Islet precursor cell (in vitro differentiated cells): ENCODE data around the gene EPB41L2.
"Not testable (repeated sequence)": the region's sequence is repeated elsewhere in the genome, so short reads cannot be mapped to it uniquely, and the experiment has no call there.

Experiments
- DNase-seq: peaks from one replicate; pipeline ENCODE4 v3.0.0-alpha.2; 2018

EPB41L2 gene

DNA sequence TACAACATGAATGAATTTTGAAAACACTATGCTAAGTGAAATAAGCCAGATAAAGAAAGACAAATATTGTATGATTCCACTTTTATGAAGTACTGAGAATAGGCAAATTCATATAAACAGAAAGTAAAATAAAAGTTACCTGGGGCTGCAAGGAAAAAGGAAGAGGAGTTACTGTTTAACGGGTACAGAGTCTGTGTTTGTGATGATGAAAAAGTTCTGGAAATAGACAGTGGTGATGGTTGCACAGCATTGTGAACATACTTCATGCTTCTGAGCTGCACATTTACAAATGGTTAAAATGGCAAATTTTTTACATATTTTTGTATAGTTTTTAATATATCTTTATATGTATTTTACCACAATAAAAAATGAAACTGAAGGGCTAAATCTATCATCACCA, 29.4 kb downstream of the EPB41L2 start:
- no peak for DNase-seq

DNA sequence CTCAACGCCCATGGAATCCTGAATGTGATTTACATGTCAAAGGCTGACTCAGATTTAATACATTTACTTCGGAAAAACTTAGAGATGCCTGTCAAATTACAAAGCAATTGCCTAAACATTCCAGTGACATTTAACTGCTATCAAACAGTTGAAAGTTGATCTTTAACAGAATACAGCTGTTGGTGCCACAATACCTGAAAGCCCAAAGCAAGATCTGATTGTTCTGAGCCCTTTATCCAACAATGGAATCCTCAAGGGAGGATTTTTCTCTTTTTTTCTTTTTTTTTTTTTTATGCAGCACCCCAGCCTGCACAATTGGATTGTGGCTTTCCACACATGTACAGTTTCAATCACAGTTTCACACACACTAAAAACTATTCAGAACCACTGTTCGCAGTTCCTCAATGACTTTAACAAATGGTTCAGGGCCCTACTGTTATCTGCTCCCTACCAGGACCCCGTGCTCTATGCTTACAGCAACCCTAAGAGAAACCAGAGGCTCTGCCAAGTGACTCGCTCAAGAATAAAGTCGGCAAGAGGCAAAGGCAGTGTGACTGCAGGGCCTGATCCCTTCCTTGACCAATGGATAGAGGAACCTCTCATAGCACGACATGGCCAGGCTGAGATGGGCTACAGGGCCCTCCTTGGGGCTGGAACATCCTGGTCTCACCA, 33.3 kb downstream of the EPB41L2 start:
- DNase-seq: peak; percentile 54

DNA sequence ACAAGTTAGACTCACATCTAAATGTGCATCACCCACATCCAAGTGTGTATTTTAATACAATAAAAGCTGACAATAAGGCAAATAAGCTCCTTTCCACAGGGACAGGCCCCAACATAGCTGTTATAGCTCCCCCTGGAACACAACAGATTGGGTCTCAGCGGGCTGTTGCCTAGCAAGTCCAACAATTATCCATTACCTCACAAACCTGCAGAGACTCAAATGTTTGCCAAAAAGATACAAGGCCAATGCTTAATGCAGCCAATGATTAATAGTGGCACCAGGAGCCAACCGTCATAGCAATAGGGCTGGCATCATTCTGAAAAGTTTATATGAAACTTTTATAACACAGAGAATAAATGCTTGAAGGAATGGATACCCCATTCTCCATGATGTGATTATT, 35.7 kb downstream of the EPB41L2 start:
- no peak for DNase-seq

DNA sequence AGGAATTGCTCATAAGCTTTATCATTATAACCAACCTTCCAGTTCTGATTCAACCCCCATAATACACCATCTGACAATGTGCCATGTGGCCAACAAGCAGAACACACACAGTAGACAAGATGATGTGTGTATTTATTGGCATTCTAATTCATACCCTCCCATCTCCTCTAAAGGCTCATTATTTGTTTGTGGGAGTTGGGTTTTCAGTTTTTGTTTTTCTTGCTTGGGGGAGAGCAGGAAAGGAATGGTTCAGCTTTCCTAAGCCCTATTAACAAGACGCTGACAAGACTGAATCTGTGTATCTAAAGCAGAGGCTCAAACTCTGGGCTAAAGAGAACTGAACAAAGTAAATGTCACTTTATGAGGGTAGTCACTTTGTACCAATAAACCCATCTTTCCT, 36.8 kb downstream of the EPB41L2 start:
- no peak for DNase-seq

DNA sequence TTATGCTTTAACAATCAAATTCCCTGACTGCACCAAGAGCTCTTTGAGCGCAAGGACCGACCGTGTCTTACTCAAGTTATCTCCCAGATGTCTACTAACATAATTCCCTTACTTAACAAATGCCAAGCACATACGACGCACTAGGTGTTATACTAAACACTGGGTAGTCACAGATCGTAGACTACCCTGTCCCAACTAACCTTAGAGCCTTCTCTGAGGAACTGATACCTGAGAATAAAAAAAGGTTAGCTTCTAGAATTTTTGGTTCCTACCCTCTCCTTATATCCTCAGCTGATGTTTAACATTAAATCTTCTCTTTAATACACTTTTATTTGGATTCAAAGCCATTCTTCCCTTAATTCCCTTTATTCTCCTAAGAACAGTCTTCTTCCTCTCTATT, 38.5 kb downstream of the EPB41L2 start:
- no peak for DNase-seq

DNA sequence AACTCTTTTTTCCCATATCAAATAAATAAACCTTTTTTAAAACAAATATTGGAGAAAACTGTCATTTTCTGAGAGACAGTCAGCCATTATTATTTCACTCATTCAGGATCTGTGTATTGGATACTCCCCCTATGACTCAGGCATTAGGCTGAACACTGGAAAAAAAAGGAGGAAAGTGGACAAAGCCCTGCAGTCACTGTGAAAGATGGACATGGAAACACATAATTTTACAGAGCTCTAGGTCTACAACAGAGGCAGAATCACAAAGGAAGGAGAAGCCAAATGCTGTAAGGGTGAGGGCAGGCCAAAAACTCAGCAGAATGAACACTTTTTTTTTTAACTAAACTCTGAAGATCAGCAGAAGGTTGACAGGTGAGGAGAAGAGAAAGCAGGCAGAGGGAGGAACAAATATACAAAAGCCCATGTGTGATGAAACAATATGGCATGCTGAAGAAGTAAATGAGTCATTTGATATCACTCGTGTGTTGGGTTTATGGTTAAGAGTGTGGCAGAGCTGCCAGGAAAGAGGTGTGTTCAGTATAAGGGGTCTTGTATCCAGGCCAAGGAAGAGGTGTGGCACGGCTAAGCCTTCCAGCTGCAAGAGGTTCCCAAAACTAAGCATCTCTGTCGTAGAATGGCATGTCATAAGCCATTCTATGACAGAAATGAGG, 39.1 kb downstream of the EPB41L2 start:
- no peak for DNase-seq

DNA sequence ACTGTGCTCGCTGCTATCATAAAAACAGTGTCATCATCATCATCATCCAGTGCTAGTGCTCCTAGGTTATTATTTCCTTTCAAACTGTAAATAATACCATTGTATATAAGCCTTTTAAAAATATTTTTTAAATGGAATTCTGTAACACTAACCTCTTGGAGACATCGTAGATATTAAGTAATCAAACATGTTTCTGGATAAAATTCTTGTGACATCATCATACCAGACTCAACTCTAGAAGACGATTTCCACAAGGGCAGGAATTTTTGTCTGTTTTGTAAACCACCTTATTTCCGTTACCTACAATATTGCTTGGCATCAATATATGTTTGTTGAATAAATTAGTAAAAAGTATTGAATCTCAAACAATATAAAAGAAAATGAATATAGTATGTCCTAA, 40.4 kb downstream of the EPB41L2 start:
- DNase-seq: no peak

DNA sequence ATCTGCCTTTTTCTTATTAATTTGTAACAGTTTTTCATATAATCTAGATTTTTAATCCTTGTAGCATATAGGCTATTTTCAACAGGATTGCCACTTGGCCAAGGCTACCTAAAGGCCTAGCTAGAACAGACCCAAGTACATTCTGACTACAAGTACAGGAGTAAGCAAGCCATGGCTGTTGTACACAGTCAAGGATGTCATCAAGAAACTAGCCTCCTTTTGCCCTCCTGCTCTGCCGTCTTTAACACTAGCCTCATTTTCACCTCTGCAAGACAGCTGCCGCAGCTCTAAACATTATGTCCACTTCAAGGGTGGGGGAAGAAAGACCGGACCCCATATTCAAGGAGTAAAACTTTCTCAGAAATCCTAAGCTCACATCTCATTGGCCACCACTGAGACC, 45.1 kb downstream of the EPB41L2 start:
- no peak for DNase-seq

DNA sequence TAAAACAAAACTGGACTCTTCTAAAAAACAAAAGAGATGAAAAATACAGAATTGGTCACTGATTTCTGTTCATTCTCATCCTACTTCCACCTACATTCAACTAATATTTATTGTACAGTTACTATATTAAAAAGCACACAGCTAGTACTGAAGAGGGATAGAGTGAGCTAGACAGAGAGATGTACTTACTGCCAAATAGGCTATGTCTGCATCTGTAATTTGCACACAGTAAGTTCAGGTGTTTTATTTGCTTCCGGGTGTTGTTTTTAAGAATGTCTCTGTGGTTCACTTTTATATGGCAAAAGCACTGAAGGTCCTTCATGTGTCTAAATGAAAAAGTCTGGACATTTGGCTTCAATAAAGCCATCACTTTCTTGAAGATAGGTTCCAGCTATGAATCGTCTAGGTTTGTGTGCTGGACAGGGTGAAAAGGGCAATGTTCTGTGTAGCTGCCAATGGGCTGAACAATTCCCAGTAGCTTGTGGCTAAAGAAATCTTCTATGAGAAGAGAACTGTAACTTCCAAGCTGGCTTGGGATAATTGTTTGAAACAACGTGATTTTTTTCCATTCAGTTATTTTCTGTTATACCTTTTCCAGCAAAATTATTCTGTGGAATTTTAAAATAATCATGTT, 47.3 kb downstream of the EPB41L2 start:
- DNase-seq: no peak

DNA sequence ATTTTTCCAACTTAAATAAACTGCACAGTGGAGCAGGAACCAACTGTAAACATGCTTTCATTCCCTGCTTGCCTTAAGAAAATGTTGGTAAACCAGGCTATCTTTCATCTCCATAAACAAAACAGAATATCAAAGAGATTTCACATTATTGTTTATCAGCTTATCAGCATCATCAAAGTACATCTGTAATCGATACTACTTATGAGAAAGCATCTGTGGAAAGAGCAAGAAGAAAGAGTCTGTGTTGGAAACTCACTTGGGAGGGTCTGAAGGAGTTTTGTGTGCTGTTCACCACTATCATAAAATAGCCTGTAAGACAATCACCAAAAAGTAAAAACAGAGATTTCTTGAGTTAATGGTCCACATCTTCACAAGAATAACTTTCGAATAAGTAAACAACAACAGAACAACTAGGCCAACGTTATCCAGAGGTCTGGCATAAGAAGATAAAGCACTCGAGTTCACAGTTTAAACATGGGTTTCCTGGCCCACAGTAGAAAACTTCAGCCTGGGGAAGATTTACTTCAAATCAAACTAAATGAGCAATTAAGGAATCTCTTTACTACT, 47.9 kb downstream of the EPB41L2 start:
- DNase-seq: no peak

DNA sequence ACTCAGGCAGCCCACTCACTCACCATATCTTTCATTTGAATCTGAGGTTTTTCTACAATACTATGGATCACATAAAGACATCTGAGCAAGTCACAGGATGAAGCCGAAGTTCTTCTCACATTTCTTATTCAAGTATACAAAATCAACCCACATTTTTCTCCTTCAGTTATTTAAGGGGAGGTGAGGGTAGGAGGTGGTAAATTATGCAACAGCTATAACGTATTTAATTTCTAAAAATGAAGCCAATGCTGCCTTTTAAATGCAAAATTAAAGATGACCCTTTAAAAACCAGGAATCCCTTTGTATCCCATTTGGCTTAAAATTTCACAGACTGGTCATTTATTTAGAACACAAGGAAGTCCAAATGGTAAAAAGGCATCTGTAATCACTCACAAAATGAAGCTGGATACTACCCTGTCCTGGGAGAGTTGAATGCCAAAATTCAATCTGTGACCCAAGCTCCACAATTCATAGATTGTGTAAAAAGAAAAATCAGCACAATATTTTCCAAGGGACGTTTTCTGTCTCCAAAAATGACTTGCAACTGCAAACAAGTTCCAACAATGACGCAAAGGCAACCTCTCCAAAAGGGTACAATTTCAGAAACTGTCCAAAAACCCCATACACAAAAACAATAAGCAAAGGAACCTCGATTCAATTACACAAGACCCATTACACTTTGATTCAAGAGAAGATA, 48.8 kb downstream of the EPB41L2 start:
- DNase-seq: no peak

DNA sequence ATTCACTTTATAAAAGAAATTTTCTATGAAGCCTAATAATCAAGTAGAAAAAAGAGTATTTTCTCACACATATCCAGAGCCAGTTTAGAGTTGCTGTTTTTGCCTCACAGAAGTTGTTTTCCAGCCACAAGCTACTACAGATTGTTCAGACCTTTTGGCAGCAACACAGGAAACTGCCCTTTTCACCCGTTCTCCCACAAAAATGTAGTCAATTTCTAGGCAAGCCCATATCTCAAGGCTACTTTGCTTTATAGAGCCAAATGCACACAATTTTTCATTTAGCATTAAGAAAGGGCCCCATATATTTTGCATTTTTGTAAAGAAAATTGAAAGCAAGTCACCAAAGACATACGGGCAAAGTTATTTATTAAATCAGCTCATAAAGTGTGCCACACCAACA, 49.5 kb downstream of the EPB41L2 start:
- DNase-seq: no peak

DNA sequence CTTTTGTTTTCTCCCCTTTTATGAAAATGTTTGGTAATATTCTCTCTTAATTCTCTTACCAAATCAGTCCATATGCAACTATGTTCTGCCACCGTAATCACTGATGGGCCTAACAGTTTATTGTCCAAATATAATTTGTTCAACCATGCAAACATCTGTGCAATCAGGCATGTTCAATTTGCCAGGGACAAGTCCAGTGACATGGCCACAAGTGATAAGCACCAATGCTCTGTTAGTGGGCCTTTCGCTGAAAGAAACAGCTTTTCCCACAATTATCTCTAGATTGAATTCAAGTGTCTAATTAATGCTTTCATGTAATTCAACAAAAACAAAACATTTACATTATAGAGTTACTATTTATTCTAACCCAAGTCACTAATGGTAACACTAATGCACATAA, 53.3 kb downstream of the EPB41L2 start:
- no peak for DNase-seq

DNA sequence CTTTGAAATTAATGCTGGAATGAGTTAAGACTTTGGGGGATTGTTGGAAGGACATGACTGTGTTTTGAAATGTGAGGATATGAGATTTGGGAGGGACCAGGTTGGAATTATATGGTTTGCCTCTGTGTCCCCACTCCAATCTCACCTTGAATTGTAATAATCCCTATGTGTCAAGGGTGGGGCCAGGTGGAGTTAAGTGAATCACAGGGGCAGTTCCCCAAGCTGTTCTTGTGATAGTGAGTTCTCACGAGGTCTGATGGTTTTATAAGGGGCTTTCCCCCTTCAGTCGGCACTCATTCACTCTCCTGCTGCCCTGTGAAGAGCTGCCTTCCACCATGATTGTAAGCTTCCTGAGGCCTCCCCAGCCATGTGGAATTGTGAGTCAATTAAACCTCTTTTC, 54.1 kb downstream of the EPB41L2 start:
- DNase-seq: not testable (repeated sequence)

DNA sequence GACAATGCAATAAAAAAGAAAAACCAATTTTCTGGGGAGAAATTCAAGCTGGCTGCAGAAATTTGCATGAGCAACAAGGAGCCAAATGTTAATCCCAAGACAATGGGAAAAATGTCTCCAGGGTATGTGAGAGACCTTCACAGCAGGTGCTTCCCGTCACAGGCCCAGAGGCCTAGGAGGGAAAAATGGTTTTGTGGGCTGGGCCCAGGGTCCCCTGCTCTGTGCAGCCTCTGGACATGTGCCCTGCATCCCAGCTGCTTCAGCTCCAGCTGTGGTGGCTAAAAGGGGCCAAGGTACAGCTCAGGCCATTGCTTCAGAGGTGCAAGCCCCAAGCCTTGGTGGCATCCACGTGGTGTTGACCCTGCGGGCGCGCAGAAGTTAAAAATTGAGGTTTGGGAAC, 55.1 kb downstream of the EPB41L2 start:
- DNase-seq: not testable (repeated sequence)

DNA sequence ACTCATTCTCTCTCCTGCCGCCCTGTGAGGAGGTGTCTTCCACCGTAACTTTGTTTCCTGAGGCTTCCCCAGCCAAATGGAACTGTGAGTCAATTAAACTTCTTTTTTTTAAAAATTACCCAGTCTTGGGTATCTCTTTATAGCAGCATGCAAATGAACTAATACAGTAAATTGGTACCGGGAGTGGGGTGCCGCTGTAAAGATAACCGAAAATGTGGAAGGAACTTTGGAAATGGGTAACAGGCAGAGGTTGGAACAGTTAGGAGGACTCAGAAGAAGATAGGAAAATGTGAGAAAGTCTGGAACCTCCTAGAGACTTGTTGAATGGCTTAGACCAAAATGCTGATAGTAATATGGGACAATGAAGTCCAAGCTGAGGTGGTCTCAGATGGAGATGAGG, 55.8 kb downstream of the EPB41L2 start:
- DNase-seq: no peak

DNA sequence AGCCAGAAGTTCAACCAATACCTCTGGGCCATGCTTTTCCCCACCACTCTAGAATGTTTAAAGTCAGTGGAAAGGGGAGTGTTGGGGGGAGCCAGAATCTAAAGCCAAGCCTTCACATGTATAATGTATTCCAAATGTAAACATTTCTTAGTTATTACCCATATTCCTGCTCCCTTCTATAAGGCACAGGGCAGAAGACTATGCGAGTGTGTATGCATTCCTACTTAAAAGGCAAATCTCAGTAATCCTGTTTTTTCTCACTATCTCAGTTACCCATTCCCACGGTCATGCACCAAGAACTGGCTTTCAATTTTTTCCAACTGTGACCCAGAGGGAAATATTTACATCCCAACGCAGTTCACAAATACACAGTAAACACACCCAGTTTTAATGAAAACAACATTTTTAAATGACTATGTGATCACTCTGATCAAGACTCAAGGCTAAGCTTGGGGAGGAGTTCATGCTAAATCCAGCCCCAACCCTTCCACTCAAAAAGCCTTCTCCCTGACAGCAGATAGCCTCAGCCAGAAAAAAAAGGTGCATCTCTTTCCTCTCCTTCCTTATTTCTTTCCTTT, 57.5 kb downstream of the EPB41L2 start:
- DNase-seq: no peak

DNA sequence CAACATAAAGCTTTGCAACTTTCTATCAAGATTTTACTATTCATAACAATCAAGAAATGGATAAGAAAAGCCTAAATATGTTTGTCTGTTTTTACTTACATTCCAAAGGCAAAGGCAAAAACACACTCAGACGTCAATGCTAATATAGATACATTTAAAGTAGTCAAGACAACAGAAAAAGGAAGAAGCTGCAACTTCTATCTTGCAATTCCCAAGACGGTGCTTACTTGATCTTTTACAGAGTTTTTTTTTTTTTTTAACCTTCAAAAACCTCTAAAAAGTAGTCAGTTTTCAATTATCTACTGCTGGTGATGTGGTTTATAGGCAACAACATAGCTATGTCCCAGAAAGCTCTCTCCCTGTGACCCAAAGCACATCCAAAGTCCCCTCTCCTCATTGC, 58.1 kb downstream of the EPB41L2 start:
- DNase-seq: no peak

DNA sequence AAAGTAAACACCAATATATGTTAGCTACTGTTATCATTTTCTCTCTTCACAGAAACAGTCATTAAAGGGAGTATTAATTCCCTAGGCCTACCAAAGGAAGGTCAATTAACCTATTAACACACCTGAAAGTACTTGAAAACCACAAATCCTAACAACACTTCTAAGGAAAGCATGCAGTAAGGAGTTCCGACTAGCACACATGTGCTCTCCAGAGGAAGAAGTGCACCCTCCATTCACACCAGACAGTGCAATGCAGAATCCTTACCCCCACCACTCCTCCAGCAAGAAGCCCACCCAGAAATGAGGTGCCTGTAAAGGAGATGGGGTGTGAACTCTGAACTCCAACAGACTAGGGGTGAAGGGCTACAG, 58.7 kb downstream of the EPB41L2 start:
- no peak for DNase-seq

DNA sequence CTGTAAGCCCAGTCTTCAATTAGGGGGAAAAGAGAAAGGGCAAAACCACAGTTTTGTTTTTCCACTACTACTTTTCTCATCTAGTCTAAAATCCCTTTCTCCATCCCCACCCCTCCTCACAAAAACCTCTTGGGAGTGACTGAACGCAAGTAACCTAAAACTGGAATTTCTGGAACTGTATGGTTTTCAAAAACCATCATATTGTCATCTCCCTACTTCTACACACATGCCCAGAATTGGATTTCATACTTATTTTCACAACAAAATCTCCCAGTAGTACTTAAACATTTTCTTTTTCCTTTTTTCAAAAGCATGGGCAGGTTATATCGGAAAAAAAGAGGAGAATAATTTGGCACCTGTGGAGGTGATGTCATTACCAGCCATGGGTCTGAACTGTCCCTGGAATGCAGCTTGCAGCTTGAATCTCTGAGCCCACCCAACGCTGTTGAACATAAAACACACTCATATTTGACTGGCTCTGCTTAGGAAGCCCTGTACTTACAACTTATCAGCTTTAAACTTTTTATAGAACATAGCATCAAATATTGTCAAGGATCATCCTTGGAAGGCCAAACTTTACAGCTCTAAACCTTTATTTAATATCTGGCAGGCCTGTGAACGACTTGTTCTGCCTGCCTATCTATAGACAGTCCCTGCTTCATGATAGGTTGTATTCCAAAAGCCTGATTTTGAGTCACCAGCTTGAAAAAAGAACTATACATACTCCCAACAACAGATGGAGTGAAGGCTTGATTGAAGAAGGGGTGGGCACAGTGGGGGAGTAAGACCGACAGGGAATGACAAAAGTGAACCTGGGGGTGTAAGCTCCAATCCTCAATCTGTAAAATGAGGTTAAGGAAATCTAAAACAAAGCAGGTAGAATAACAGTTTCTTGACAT, 59.3 kb downstream of the EPB41L2 start:
- no peak for DNase-seq

DNA sequence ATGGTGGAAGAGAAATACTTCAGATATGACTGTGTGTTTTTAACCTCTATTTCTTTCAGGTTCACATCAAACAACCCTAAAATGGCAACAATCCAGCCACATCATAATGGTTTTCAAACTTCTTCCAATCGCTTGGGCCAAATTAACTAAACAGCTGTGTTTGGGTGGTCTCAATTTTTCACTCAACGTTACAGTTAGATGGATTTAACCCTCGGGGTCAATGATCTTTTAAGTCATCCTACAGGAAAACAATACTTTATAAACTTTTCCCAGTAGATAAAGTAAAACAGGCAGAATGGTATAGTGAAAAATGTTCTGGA, 60.4 kb downstream of the EPB41L2 start:
- DNase-seq: no peak

DNA sequence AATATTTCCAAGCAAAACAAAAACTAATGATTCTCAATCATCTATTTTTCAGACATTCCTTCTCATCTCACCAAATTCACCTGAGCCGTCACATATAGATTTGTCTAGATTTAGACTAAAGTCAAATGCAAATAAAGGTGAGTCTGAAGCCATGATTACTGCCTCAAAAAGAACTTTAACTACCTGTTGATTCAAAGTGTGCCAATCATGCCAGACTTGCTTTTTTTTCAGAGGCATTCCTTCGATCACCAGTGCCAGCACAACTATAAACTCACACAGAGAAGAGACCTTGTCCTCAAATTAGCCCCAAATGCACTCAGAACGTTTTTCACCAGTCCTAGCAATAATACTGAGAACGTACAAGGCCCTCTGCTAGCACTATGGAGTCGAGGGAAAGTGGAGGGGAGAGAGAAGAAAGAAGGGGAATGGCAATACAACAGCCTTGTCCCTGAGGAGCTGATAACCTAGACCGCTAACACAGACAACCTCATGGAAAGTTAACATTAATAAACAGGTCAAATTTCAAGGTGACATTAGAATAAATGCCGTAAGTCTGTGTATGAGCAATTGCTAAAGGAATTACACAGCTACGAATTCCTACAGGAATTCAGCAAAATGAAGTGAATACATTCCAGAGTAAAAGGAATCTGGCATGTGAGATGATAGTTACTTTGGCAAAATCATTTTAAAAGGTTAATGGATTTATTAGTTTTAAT, 60.9 kb downstream of the EPB41L2 start:
- no peak for DNase-seq
